GM12878 (cell line): ENCODE measurements around the gene VPS26A.

Experiments
- CBX3 ChIP-seq: fragments of 200-600 bp; sonication (generic); IDR thresholded peaks from 2 replicates; pipeline ENCODE4 v1.6.1; 2016; ENCODE audit warnings: low read depth, borderline replicate concordance
- RELA ChIP-seq: fragments of 450-650 bp; IDR thresholded peaks from 2 replicates; pipeline ENCODE4 v1.8.0; 2014; ENCODE audit warnings: borderline replicate concordance; ENCODE audit not compliant: partially characterized antibody
- TF ChIP-seq, protein P1 (sequence below): IDR thresholded peaks from 2 replicates; pipeline ENCODE4 v1.6.1; 2011; ENCODE audit warnings: low read depth, low read length, improper control_type of control experiment, borderline replicate concordance

DNA sequence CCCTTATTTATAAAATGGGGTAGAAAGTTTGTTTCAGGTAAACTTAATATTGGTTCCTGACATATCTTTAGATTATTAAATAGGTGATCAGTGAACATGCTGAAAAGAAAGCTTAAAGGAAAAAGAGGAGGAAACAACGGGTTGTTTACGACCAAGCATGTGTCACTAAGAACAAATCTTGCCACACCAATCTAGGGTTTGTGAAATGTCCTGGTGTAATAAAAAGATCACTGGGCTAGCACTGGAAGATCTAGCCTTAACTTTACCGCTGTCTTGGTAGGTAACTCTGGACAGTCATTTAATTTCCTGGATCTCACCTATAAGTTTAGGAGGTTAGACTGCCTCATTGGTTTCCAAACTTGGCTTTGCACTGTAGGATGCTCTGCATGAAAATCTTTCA lies 19.0 kb downstream of the VPS26A start:
- no peak for TF ChIP-seq CBX3
- TF ChIP-seq, protein P1, sequence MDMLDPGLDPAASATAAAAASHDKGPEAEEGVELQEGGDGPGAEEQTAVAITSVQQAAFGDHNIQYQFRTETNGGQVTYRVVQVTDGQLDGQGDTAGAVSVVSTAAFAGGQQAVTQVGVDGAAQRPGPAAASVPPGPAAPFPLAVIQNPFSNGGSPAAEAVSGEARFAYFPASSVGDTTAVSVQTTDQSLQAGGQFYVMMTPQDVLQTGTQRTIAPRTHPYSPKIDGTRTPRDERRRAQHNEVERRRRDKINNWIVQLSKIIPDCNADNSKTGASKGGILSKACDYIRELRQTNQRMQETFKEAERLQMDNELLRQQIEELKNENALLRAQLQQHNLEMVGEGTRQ: no peak
- no peak for TF ChIP-seq RELA
